K562 (cell line): ENCODE measurements around the gene PPY. TPM values are rescaled to one million over a fixed set of nuclear protein-coding genes. Genes with fewer than 3 reads are reported as not detected.

ENCODE experiments used
- C11orf30 ChIP-seq: fragments of 450-650 bp; IDR thresholded peaks from 2 replicates; pipeline ENCODE4 v1.6.1; 2016; ENCODE audit warnings: low read depth, mild to moderate bottlenecking
- NRF1 ChIP-seq, 2 experiments: fragments of 450-650 bp; IDR thresholded peaks in 1 of 2; conservative IDR thresholded peaks in 1 of 2; 2 replicates each; pipeline ENCODE4 v1.6.1; 2014; ENCODE audit warnings: mild to moderate bottlenecking in 2 of 2
- SRSF9 ChIP-seq: fragments of 200-400 bp; formaldehyde crosslinking; IDR thresholded peaks from 2 replicates; pipeline ENCODE4 v1.6.1; 2017; ENCODE audit warnings: low read depth, low read length, borderline replicate concordance
- ZKSCAN3 ChIP-seq: fragments of 250-450 bp; sonication (Bioruptor Pico); IDR thresholded peaks from 2 replicates; pipeline ENCODE4 v1.4.0; 2020
- ZNF436 ChIP-seq: fragments of 250-450, 450-650 bp; sonication (Bioruptor Pico); formaldehyde crosslinking; IDR thresholded peaks from 2 replicates; pipeline ENCODE4 v1.7.0; 2020; ENCODE audit warnings: mild to moderate bottlenecking
- ZNF717 ChIP-seq: fragments of 250-450 bp; sonication (Bioruptor Pico); IDR thresholded peaks from 2 replicates; pipeline ENCODE4 v1.5.0; 2021
- ZNF764 ChIP-seq: fragments of 250-450 bp; sonication (Bioruptor Pico); IDR thresholded peaks from 2 replicates; pipeline ENCODE4 v1.4.0; 2020; ENCODE audit warnings: low read depth, mild to moderate bottlenecking, moderate library complexity
- polyA plus RNA-seq, 8 experiments: library from polyadenylated mRNA; depleted of rRNA in 4 of 8; stranded (reverse) in 5 of 8; unstranded in 3 of 8; fragments of >200 nt; fragmentation: Nextera tagmentation in 2 of 8; fragmentation: Illumina TruSeq in 1 of 8; extraction: Ambion mirVana in 2 of 8; extraction: Trizol in 1 of 8; gene quantifications; 2 replicates each; pipeline versions ENCODE4 v1.2.1 to v1.2.3, GENCODE V29; 2011 to 2014; ENCODE audit warnings: inconsistent platforms in 1 of 8, missing spikeins in 1 of 8
- total RNA-seq, 7 experiments: library from RNA; depleted of rRNA in 6 of 7; stranded (reverse); fragments of >200 nt in 6 of 7; fragmentation: Illumina TruSeq in 2 of 7; extraction: Trizol in 2 of 7; gene quantifications; 2 replicates each; pipeline versions ENCODE4 v1.2.1 to v1.2.3, GENCODE V29; 2011 to 2021; ENCODE audit warnings: low replicate concordance in 1 of 7
- TF ChIP-seq, protein P1 (sequence below): fragments of 450-650 bp; IDR thresholded peaks from 2 replicates; pipeline ENCODE4 v1.6.1; 2017; ENCODE audit warnings: antibody characterized with exemption, mild to moderate bottlenecking
- TF ChIP-seq, protein P2 (sequence below): sonication (generic); formaldehyde crosslinking; IDR thresholded peaks from 2 replicates; pipeline ENCODE4 v1.8.0; 2022; ENCODE audit warnings: mild to moderate bottlenecking, missing genetic modification reagents
- TF ChIP-seq, protein P3 (sequence below): fragments of 250-450 bp; sonication (Bioruptor Pico); IDR thresholded peaks from 2 replicates; pipeline ENCODE4 v1.5.0; 2021
- TF ChIP-seq, protein P4 (sequence below): sonication (generic); formaldehyde crosslinking; IDR thresholded peaks from 2 replicates; pipeline ENCODE4 v1.8.0; 2023; ENCODE audit warnings: missing genetic modification reagents, mild to moderate bottlenecking, borderline replicate concordance

The PPY gene
- total and polyA plus RNA-seq, 9 of the 15 experiments (the other 6 are each of a cell fraction or from before 2014, with no cell fraction given) = not detected

DNA sequence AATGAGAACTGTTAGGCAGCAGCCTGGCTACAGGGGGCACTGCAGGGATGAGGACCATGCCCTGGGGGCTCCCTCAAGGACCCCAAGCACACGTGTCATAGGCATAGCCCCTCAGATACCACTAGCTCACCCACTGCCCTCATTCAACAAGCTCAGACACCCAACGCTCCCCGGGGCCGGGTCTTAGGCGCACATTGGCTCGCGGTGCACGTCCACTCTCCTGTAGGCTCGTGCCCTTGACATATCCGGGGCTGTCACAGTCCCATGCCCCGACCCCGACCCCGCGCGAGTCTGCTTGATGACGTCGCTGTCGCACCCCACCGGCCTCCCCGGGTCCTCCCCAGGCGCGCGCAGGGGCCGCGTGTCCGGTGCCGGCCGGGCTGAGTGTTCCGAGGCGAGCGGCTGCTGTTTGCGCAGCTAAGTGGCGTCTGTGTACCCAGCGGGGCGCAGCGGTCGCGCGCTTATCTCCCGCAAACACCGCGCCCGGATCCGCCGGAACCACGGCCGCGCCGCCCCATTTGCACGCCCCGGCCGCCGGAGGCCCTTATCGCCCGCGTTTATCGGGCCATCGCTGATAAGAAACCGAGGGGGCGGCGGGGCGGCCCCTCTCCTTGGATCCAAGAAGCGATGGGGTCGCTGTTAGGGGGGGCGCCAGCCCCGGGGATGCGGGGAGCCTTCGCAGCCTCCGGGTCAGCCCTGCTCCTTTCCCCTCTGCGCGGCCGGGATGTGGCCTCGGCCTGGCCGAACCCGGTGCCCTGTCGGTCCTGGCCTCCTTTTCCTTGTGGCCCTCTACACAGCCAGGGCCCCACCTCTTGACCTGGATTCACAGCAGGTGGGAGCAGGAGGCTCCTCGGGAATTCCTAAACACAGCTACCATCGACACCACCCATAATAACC is 41.5 kb upstream of the PPY start (continued):
- no peak for TF ChIP-seq ZKSCAN3 (CRISPR knock-in tag)
- peak; percentile 79 to 82 for TF ChIP-seq NRF1 (conservative IDR thresholded peaks at IDR 0.05 in 1 of 2, IDR thresholded peaks at IDR 0.05 in 1 of 2)
- no peak for TF ChIP-seq SRSF9
- TF ChIP-seq, protein P1, sequence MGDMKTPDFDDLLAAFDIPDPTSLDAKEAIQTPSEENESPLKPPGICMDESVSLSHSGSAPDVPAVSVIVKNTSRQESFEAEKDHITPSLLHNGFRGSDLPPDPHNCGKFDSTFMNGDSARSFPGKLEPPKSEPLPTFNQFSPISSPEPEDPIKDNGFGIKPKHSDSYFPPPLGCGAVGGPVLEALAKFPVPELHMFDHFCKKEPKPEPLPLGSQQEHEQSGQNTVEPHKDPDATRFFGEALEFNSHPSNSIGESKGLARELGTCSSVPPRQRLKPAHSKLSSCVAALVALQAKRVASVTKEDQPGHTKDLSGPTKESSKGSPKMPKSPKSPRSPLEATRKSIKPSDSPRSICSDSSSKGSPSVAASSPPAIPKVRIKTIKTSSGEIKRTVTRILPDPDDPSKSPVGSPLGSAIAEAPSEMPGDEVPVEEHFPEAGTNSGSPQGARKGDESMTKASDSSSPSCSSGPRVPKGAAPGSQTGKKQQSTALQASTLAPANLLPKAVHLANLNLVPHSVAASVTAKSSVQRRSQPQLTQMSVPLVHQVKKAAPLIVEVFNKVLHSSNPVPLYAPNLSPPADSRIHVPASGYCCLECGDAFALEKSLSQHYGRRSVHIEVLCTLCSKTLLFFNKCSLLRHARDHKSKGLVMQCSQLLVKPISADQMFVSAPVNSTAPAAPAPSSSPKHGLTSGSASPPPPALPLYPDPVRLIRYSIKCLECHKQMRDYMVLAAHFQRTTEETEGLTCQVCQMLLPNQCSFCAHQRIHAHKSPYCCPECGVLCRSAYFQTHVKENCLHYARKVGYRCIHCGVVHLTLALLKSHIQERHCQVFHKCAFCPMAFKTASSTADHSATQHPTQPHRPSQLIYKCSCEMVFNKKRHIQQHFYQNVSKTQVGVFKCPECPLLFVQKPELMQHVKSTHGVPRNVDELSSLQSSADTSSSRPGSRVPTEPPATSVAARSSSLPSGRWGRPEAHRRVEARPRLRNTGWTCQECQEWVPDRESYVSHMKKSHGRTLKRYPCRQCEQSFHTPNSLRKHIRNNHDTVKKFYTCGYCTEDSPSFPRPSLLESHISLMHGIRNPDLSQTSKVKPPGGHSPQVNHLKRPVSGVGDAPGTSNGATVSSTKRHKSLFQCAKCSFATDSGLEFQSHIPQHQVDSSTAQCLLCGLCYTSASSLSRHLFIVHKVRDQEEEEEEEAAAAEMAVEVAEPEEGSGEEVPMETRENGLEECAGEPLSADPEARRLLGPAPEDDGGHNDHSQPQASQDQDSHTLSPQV = no peak
- no peak for TF ChIP-seq ZNF436 (CRISPR knock-in tag)
- no peak for TF ChIP-seq ZNF717 (CRISPR knock-in tag)
- peak; percentile 37; the same call in 1 of the 2 replicates for TF ChIP-seq C11orf30
- no peak for TF ChIP-seq ZNF764
- TF ChIP-seq, protein P2, sequence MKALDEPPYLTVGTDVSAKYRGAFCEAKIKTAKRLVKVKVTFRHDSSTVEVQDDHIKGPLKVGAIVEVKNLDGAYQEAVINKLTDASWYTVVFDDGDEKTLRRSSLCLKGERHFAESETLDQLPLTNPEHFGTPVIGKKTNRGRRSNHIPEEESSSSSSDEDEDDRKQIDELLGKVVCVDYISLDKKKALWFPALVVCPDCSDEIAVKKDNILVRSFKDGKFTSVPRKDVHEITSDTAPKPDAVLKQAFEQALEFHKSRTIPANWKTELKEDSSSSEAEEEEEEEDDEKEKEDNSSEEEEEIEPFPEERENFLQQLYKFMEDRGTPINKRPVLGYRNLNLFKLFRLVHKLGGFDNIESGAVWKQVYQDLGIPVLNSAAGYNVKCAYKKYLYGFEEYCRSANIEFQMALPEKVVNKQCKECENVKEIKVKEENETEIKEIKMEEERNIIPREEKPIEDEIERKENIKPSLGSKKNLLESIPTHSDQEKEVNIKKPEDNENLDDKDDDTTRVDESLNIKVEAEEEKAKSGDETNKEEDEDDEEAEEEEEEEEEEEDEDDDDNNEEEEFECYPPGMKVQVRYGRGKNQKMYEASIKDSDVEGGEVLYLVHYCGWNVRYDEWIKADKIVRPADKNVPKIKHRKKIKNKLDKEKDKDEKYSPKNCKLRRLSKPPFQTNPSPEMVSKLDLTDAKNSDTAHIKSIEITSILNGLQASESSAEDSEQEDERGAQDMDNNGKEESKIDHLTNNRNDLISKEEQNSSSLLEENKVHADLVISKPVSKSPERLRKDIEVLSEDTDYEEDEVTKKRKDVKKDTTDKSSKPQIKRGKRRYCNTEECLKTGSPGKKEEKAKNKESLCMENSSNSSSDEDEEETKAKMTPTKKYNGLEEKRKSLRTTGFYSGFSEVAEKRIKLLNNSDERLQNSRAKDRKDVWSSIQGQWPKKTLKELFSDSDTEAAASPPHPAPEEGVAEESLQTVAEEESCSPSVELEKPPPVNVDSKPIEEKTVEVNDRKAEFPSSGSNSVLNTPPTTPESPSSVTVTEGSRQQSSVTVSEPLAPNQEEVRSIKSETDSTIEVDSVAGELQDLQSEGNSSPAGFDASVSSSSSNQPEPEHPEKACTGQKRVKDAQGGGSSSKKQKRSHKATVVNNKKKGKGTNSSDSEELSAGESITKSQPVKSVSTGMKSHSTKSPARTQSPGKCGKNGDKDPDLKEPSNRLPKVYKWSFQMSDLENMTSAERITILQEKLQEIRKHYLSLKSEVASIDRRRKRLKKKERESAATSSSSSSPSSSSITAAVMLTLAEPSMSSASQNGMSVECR (CRISPR knock-in tag) = no peak
- TF ChIP-seq, protein P3, sequence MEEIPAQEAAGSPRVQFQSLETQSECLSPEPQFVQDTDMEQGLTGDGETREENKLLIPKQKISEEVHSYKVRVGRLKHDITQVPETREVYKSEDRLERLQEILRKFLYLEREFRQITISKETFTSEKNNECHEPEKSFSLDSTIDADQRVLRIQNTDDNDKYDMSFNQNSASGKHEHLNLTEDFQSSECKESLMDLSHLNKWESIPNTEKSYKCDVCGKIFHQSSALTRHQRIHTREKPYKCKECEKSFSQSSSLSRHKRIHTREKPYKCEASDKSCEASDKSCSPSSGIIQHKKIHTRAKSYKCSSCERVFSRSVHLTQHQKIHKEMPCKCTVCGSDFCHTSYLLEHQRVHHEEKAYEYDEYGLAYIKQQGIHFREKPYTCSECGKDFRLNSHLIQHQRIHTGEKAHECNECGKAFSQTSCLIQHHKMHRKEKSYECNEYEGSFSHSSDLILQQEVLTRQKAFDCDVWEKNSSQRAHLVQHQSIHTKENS (CRISPR knock-in tag) = no peak
- TF ChIP-seq, protein P4, sequence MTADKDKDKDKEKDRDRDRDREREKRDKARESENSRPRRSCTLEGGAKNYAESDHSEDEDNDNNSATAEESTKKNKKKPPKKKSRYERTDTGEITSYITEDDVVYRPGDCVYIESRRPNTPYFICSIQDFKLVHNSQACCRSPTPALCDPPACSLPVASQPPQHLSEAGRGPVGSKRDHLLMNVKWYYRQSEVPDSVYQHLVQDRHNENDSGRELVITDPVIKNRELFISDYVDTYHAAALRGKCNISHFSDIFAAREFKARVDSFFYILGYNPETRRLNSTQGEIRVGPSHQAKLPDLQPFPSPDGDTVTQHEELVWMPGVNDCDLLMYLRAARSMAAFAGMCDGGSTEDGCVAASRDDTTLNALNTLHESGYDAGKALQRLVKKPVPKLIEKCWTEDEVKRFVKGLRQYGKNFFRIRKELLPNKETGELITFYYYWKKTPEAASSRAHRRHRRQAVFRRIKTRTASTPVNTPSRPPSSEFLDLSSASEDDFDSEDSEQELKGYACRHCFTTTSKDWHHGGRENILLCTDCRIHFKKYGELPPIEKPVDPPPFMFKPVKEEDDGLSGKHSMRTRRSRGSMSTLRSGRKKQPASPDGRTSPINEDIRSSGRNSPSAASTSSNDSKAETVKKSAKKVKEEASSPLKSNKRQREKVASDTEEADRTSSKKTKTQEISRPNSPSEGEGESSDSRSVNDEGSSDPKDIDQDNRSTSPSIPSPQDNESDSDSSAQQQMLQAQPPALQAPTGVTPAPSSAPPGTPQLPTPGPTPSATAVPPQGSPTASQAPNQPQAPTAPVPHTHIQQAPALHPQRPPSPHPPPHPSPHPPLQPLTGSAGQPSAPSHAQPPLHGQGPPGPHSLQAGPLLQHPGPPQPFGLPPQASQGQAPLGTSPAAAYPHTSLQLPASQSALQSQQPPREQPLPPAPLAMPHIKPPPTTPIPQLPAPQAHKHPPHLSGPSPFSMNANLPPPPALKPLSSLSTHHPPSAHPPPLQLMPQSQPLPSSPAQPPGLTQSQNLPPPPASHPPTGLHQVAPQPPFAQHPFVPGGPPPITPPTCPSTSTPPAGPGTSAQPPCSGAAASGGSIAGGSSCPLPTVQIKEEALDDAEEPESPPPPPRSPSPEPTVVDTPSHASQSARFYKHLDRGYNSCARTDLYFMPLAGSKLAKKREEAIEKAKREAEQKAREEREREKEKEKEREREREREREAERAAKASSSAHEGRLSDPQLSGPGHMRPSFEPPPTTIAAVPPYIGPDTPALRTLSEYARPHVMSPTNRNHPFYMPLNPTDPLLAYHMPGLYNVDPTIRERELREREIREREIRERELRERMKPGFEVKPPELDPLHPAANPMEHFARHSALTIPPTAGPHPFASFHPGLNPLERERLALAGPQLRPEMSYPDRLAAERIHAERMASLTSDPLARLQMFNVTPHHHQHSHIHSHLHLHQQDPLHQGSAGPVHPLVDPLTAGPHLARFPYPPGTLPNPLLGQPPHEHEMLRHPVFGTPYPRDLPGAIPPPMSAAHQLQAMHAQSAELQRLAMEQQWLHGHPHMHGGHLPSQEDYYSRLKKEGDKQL (CRISPR knock-in tag) = peak; percentile 31; the same call in 1 of the 2 replicates
